Stimulated activated naive CD4-positive, alpha-beta T cell treated with Interleukin-2 at 50 U/mL for 16 hours (primary cell): ENCODE data around the gene PSMD10.

Experiments
- DNase-seq: peaks from one replicate; lab custom pipeline; 2025; lab: John Stamatoyannopoulos, UW

PSMD10 gene

GRCh38 chrX:108071578-108071977, 19.8 kb downstream of the PSMD10 start:
- DNase-seq, result peak; percentile 0

DNA sequence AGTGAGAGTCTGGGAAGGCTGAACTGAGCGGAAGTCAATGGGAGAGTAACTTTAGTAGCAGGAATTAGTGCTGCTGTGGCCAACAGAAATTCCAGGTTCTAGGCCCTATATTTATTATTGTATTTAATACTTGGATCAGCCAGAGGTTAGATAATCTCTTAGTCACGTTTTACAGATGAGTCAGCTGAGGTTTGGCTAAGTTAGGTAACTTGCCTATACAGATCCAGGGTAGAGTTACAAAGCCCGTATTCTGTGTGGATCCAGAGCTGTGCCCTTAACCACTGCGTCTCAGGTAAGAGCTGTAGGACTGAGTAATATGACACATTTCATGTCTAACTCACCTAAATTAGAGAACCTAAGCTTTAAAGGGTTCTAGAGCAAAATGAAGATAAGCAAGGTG, 20.5 kb downstream of the PSMD10 start:
- no peak for DNase-seq

DNA sequence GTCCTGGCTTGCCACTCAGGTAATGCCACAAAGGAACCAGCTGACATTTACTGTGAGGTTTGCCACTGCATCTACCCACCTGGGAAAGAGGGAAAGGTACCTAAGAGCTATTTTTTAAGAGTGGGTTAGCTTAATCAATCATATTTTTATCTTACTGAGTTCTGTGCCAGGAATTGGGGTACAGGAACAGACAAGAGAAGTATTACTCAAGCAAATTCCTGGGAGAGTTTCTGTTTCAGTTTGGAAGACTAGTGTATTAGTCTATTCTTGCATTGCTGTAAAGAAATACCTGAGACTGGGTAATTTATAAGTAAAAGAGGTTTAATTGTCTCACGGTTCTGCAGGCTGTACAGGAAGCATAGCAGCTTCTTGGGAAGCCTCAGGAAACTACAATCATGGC, 23.2 kb downstream of the PSMD10 start:
- DNase-seq, result no peak

DNA sequence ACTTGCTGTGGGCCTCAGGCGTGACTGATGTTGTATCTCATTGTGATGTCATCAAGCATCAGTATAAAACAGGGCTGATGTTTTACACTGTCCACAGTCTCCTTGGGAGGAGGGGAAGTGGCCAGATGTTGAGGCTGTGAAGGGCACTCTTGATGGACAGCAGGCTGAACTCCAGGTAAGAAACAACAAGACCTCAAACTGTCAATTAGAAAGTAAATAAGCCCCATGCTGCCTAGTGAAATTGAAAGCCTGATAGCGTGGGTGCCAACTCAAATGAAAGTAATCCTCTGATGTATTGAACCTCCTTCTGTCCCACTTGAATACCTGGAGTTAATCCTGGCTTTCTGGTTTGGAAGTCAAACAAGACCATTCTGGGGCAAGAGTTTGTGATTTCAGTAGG, 26.7 kb downstream of the PSMD10 start:
- DNase-seq, result no peak

DNA sequence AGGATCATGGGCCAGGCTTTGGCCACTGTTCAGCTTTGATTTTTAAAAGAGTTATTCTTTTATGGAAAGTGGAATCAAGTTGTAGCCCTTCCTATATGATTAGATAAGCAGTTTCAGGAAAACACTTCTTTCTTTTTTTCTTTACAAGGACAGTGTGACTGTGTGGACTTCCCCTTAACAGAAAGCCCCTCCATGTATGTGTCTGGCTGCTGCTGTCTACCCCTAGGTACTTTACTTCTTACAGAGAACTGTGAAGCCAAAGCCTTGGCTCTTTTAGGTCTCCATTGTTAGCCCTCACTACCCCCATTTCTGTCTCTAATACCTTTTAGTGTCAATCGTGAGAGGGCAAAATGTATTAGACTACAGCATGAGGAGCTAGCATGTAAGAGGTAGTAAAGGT, 27.3 kb downstream of the PSMD10 start:
- no peak for DNase-seq

- DNase-seq, result no peak
Observed at GRCh38 chrX:108059801-108060200, 31.5 kb downstream of the PSMD10 start.

DNA sequence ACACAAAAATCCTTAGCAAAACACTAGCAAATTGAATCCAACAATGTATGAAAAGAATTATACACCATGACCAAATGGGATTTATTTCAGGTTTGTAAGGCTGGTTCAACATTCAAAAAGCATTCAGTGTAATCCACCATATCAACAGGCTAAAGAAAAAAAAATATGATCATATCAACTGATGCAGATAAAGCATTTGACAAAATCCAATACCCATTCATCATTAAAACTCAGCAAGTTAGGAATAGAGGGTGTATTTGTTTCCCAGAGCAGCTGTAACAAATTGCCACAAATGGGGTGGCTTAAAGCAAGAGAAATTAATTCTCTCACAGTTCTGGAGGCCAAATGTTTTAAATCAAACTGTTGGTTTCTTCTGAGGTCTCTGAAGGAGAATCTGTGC, 35.8 kb downstream of the PSMD10 start:
- no peak for DNase-seq

- DNase-seq, result no peak
Observed at GRCh38 chrX:108053218-108053617, 38.1 kb downstream of the PSMD10 start.

DNA sequence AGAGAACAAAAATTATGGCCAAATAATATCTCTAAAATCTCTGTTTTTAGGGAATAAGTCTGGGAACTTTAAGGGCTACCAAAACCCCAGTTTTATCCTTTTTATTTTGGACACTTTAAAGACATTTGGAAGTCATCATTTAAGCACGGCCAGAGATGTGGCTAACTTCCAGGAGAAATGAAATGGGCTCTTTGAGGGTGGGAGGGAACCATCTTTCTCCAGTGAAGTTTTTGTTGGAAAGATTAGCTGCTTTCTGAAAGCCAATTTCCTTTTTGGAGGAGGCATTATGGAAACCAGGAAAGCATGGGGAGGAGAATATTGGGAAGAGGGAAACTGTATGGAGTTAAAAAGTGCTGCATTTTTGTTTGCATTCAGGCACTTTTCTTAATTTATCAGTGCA, 41.7 kb downstream of the PSMD10 start:
- DNase-seq, result no peak

DNA sequence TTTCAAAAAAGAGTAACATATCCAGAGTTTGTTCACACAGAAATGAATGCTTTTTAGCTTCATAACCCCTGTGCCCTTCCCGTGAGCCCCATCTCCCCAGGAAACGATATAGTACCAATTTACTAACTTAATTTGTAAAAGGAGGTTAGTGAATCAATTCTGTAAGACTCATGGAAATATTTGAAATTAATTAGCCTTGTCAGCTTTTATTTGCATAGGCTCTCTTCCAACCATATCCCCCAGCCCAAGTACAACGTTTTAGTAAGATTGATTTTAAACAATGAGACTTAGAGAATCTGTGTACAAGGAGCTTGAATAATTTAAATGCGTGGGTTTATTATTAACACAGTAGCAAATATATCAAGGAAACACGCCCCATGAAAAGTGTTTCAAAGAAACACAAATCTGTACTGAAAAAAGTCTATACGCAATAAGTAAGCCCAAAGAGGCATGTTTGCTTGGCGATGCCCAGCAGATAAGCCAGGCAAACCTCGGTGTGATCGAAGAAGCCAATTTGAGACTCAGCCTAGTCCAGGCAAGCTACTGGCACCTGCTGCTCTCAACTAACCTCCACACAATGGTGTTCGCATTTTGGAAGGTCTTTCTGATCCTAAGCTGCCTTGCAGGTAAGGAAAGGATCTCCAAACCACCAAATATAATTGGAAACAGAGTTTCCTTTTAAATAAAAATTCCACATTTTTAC, 46.6 kb downstream of the PSMD10 start, which contains the start of gene VSIG1:
VSIG1 (plus strand) TSS at position 512 of the 703 bp plus-strand sequence; CDS start at position 578, 66 bp downstream.
- no peak for DNase-seq

- no peak for DNase-seq
Observed at GRCh38 chrX:108036298-108036973, 54.9 kb downstream of the PSMD10 start.

DNA sequence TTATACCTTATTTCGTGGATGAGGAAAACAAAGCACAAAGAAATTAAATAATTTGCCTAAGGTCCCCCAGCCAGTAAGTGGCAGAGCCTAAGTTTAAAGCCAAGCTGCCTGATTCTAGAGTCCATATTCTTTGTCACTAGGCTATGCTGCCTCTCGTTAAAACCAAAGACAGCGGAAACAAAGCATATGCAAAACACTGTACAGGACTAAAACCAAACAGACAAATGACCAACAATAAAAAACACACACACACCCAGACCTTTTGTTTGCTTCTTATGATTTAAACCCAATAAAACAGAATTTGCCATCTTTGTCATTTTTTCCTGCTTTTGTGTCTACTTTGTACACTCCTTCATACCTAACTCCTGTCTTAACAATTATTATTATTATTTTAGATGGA, 56.6 kb downstream of the PSMD10 start:
- DNase-seq, result no peak
